PC-9 (cell line): ENCODE data around the gene LRRC30. TPM values are rescaled to one million over a fixed set of nuclear protein-coding genes. Genes with fewer than 3 reads are reported as not detected.

ENCODE experiments used
- BruUV-seq: library from RNA; stranded (reverse); fragments of 400-500 nt; replicated peaks from 2 replicates; lab custom pipeline; 2021; lab: Mats Ljungman, UMichigan
- CTCF ChIA-PET: fragments of 300-600 bp; sonication (Branson Sonifier 250); formaldehyde crosslinking; loops from one replicate; lab custom pipeline; 2022; ENCODE audit warnings: antibody characterized with exemption; lab: Charles Lee
- POLR2A ChIA-PET: fragments of 300-600 bp; sonication (Branson Sonifier 250); formaldehyde crosslinking; loops from one replicate; lab custom pipeline; 2022; ENCODE audit warnings: antibody characterized with exemption; ENCODE audit not compliant: unreplicated experiment; lab: Charles Lee
- DNase-seq, 2 experiments: peaks; one replicate each; pipeline versions ENCODE4 v3.0.0 to v3.0.0-alpha.2; 2015 to 2022; ENCODE audit warnings: mixed read lengths in 1 of 2
- H2AFZ ChIP-seq: fragments of 200-600 bp; sonication (generic); 2 replicates; pipeline ENCODE4 v1.8.1; 2017; ENCODE audit warnings: antibody characterized with exemption
- H3F3A ChIP-seq: fragments of 200-600 bp; sonication (generic); 2 replicates; pipeline ENCODE4 v1.8.1; 2017; ENCODE audit warnings: antibody characterized with exemption, mild to moderate bottlenecking, low read depth; ENCODE audit not compliant: insufficient read depth
- H3K27ac ChIP-seq: fragments of 200-600 bp; sonication (generic); 2 replicates; pipeline ENCODE4 v1.6.1; 2016; ENCODE audit warnings: mixed run types
- H3K27me3 ChIP-seq: fragments of 200-600 bp; sonication (generic); 2 replicates; pipeline ENCODE4 v1.6.1; 2016; ENCODE audit warnings: low read depth, mixed run types; ENCODE audit not compliant: insufficient read depth
- H3K36me3 ChIP-seq: fragments of 200-600 bp; sonication (generic); 2 replicates; pipeline ENCODE4 v1.6.1; 2016; ENCODE audit warnings: low read depth, mixed run types
- H3K4me1 ChIP-seq: fragments of 200-600 bp; sonication (generic); replicated peaks from 2 replicates; pipeline ENCODE4 v1.6.1; 2016; ENCODE audit warnings: mixed run types; ENCODE audit not compliant: insufficient read depth
- H3K4me2 ChIP-seq: fragments of 200-600 bp; sonication (generic); 2 replicates; pipeline ENCODE4 v1.6.1; 2017; ENCODE audit warnings: mixed run types
- H3K4me3 ChIP-seq: fragments of 200-600 bp; sonication (generic); 2 replicates; pipeline ENCODE4 v1.6.1; 2016; ENCODE audit warnings: mixed run types
- H3K79me2 ChIP-seq: fragments of 200-600 bp; sonication (generic); 2 replicates; pipeline ENCODE4 v1.6.1; 2017; ENCODE audit warnings: low read depth, mixed run types
- H3K9me2 ChIP-seq: fragments of 200-600 bp; sonication (generic); 2 replicates; pipeline ENCODE4 v1.8.1; 2017; ENCODE audit warnings: mild to moderate bottlenecking; ENCODE audit not compliant: insufficient read depth
- H3K9me3 ChIP-seq: fragments of 200-600 bp; sonication (generic); 2 replicates; pipeline ENCODE4 v1.8.1; 2016; ENCODE audit warnings: low read depth; ENCODE audit not compliant: insufficient read depth
- H4K20me1 ChIP-seq: fragments of 200-600 bp; sonication (generic); 2 replicates; pipeline ENCODE4 v1.8.1; 2017; ENCODE audit not compliant: insufficient read depth
- EZH2 ChIP-seq: fragments of 200-600 bp; sonication (generic); IDR thresholded peaks from 2 replicates; pipeline ENCODE4 v1.8.0; 2017; ENCODE audit warnings: antibody characterized with exemption, low read depth
- intact Hi-C: fragments of 100-400 bp; cut with micrococcal nuclease; formaldehyde crosslinking; loops from one replicate; pipeline ENCODE4 v1.10.0; 2022; ENCODE audit not compliant: unreplicated experiment
- total RNA-seq: library from RNA; stranded (reverse); gene quantifications from 2 replicates; pipeline ENCODE4 v1.2.3, GENCODE V29; 2021
- TF ChIP-seq, protein P1 (sequence below): fragments of 200-600 bp; sonication (generic); conservative IDR thresholded peaks from 2 replicates; pipeline ENCODE4 v1.6.1; 2017; ENCODE audit warnings: mixed run types, antibody characterized with exemption, mild to moderate bottlenecking, moderate library complexity

Gene LRRC30
- total RNA-seq, 1 experiment from 2014 or later: not detected

DNA sequence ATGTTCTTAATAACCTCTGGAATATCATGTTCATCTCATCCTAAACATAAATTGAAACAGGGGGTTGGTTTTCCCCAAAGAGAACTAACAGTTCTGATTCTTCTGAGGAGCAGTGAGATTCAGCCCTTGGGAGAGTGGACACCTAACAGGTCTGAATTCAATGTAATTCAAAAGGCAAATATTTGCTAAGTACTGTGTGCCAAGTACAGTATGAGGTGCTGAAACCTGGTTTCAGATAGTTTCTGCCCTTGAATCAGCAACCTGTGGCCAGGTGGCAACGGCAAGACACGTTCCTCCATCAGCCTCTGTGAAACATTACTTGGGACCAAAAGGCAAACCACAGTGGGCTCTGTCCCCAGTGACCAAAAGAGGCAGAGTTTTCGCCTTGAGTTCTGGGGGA is 1.3 kb downstream of the LRRC30 start:
- TF ChIP-seq, protein P1, sequence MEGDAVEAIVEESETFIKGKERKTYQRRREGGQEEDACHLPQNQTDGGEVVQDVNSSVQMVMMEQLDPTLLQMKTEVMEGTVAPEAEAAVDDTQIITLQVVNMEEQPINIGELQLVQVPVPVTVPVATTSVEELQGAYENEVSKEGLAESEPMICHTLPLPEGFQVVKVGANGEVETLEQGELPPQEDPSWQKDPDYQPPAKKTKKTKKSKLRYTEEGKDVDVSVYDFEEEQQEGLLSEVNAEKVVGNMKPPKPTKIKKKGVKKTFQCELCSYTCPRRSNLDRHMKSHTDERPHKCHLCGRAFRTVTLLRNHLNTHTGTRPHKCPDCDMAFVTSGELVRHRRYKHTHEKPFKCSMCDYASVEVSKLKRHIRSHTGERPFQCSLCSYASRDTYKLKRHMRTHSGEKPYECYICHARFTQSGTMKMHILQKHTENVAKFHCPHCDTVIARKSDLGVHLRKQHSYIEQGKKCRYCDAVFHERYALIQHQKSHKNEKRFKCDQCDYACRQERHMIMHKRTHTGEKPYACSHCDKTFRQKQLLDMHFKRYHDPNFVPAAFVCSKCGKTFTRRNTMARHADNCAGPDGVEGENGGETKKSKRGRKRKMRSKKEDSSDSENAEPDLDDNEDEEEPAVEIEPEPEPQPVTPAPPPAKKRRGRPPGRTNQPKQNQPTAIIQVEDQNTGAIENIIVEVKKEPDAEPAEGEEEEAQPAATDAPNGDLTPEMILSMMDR: no peak
- TF ChIP-seq EZH2: no peak

DNA sequence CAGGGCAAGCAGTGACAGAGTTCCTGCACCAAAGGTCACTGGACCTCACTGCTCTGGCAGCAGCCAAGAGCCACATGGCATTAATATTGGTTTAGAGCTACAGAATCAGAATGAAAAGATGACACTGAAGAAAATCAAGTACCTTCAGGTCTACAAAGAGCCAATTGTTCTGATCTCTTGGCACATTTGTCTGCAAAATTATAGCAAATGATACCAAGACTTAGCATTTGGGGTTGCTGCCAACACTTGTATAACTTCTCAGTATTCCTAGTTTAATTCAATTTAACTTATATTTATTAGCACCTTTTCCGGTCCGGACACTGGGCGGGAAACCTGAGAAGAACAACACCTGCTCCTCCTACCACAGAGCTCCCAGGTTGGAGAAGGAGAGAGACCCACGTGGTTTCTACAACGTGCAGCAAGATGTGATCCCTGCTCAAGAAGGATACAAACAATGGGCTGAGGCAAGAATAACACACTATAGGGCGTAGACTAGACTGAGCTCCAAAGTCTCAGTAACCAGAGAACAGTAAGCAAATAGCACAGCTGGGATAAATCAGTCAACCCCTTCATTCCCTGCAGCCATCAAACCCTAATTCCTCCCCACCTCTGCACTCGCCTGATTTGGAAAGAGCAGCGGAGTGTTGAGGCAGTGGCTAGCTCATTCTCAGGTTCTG is 2.4 kb downstream of the LRRC30 start:
- POLR2A ChIA-PET: no interaction called here
- Histone ChIP-seq H4K20me1 (no peaks in the 10 kb centered on the region), H3K27ac (no peak overlapping the region), H2AFZ (no peak overlapping the region), H3K27me3 (peaks cover 95% of the 10 kb centered on the region), H3K9me2 (no peaks in the 10 kb centered on the region), H3K4me2 (no peak overlapping the region), H3K36me3 (no peaks in the 10 kb centered on the region), H3K4me3 (no peak overlapping the region), H3F3A (no peaks in the 10 kb centered on the region), H3K9me3 (no peaks in the 10 kb centered on the region), H3K4me1 (no peaks in the 10 kb centered on the region), H3K79me2 (no peaks in the 10 kb centered on the region)
- BruUV-seq: no TSS peak
- TF ChIP-seq EZH2: no peak
- TF ChIP-seq, protein P1: no peak
- CTCF ChIA-PET: no interaction called here
- intact Hi-C loops: no loop called here
- no peak for DNase-seq

More for the DNA sequence above, 1.3 kb downstream of the LRRC30 start:
- H4K20me1 ChIP-seq: no peaks in the 10 kb centered on the region
- DNase-seq: no peak
- H3K79me2 ChIP-seq: no peaks in the 10 kb centered on the region
- H3K4me1 ChIP-seq: no peaks in the 10 kb centered on the region
- no TSS peak for BruUV-seq
- CTCF ChIA-PET: no interaction called here
- H3K9me3 ChIP-seq: no peaks in the 10 kb centered on the region
- no peaks in the 10 kb centered on the region for H3K36me3 ChIP-seq
- H3F3A ChIP-seq: no peaks in the 10 kb centered on the region
- H3K4me3 ChIP-seq: no peak overlapping the region
- intact Hi-C loops: no loop called here
- H2AFZ ChIP-seq: no peak overlapping the region
- no peak overlapping the region for H3K27ac ChIP-seq
- POLR2A ChIA-PET: no interaction called here
- H3K4me2 ChIP-seq: no peak overlapping the region
- peaks cover 92% of the 10 kb centered on the region for H3K27me3 ChIP-seq
- no peaks in the 10 kb centered on the region for H3K9me2 ChIP-seq

DNA sequence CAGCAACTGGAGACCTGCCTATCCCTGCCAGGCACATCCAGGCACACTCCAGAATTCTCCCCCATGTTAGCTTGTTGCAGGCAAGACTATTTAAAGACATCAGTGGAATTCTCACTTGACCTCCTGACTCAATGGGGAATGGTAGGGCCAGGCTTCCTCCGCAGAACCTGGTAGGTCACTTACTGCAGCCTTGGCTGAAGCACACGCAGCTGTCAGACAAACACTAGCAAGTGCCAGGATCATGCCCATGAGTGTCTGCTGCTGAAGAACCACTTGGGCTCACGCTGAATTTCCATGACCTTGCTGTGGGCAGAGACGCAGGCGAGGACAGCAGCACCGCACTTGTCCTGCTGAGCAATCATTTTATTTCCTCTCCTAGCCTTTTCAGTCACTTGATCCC is 3.2 kb downstream of the LRRC30 start:
- H3K27ac ChIP-seq: no peak overlapping the region
- H3K27me3 ChIP-seq: peaks cover 94% of the 10 kb centered on the region
- H4K20me1 ChIP-seq: no peaks in the 10 kb centered on the region
- intact Hi-C loops: no loop called here
- BruUV-seq: no TSS peak
- H3K9me3 ChIP-seq: no peaks in the 10 kb centered on the region
- ChIA-PET POLR2A (no interaction called here), CTCF (no interaction called here)
- H3K4me3 ChIP-seq: no peak overlapping the region
- H3K4me1 ChIP-seq: no peaks in the 10 kb centered on the region
- TF ChIP-seq, protein P1: no peak
- no peak for TF ChIP-seq EZH2
- no peak for DNase-seq
- no peaks in the 10 kb centered on the region for H3K79me2 ChIP-seq
- H3K9me2 ChIP-seq: no peaks in the 10 kb centered on the region
- H3K36me3 ChIP-seq: no peaks in the 10 kb centered on the region
- no peak overlapping the region for H3K4me2 ChIP-seq
- no peaks in the 10 kb centered on the region for H3F3A ChIP-seq
- no peak overlapping the region for H2AFZ ChIP-seq
